C4-2B (cell line): Measurements from ENCODE around the gene NRN1L.
A peak's percentile ranks its signal among the peaks of the same experiment; 100 is the strongest.

Experiments
- H3K27ac ChIP-seq: fragments of 450-650 bp; 2 replicates; pipeline ENCODE4 v1.5.1; 2017
- ZFX ChIP-seq: fragments of 450-650 bp; IDR thresholded peaks from 2 replicates; pipeline ENCODE4 v1.6.1; 2017
- TF ChIP-seq, protein P1 (sequence below): fragments of 450-650 bp; conservative IDR thresholded peaks from 2 replicates; pipeline ENCODE4 v1.5.1; 2017; ENCODE audit warnings: mild to moderate bottlenecking

NRN1L gene

DNA sequence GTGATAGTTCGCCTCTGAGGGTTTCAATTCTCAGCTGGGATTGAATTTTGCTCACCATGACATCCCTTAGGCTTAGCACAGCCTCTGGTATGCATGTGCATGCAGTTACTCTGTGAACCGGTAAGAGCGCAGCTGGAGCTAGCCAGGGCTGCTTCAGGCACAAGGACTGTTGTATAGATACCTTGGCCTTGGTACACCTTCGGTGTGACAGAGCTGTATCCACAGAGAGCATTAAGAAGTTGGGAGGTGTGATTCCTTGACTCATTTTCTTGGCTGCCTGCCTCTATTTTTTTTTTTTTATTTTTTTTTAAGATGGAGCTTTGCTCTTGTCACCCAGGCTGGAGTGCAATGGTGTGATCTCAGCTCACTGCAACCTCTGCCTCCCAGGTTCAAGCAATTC is 40.2 kb upstream of the NRN1L start:
- TF ChIP-seq ZFX, result no peak
- TF ChIP-seq, protein P1, sequence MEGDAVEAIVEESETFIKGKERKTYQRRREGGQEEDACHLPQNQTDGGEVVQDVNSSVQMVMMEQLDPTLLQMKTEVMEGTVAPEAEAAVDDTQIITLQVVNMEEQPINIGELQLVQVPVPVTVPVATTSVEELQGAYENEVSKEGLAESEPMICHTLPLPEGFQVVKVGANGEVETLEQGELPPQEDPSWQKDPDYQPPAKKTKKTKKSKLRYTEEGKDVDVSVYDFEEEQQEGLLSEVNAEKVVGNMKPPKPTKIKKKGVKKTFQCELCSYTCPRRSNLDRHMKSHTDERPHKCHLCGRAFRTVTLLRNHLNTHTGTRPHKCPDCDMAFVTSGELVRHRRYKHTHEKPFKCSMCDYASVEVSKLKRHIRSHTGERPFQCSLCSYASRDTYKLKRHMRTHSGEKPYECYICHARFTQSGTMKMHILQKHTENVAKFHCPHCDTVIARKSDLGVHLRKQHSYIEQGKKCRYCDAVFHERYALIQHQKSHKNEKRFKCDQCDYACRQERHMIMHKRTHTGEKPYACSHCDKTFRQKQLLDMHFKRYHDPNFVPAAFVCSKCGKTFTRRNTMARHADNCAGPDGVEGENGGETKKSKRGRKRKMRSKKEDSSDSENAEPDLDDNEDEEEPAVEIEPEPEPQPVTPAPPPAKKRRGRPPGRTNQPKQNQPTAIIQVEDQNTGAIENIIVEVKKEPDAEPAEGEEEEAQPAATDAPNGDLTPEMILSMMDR, result no peak
- H3K27ac ChIP-seq, result no peak overlapping the region

DNA sequence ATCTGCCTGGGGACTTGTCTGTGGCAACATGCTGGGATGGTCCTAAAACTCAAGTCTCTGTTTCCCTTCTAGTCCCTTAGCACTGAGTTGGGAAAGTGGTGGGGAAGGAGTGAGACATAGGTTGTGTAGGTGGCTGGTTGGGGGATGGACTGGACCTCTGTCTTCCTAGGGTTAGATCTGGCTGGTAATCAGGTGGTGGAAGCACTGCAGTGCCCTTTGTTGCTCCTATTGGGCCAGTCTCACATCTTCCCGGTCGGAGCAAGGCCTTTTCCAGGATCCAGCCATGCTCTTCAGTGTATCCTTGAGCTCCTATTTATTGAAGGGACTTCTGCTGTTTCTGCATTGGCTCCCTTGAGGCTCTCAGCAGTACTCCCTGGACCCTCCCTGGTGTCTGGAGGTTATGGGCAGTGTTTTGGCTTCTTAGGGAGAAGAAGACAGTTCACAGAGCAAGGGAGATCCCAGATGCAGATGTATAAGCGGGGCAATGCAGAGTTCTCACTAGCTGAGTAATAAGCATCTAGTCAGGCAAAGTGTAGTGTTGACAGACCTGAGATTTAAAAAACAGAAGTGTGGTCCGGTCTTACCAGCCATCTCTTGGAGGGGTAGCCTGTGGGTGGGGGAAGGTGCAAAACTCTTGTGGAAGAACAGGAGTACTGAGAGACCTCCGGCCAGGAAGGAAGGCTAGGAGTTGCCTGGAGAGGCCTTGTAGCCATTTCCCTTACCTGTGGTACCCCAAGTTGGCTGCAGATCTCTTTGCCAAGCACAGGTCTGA is 39.2 kb upstream of the NRN1L start:
- no peak for TF ChIP-seq ZFX
- TF ChIP-seq, protein P1, result no peak
- H3K27ac ChIP-seq, result peak overlapping the region; percentile 95

DNA sequence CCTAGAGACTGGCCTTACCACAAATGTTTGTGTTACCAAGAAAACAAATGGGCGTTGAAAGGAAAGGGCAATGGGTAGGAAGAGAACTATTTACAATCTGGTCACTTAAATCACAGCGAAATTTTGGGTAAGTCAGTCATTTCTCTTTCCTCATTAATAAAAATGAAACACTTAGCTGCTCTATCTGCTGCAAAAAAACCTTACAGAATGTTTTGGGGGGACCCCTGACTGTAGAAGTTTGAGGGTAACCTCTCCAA is 38.7 kb upstream of the NRN1L start:
- TF ChIP-seq, protein P1, result no peak
- no peak for TF ChIP-seq ZFX
- H3K27ac ChIP-seq, result peak overlapping the region; percentile 95

DNA sequence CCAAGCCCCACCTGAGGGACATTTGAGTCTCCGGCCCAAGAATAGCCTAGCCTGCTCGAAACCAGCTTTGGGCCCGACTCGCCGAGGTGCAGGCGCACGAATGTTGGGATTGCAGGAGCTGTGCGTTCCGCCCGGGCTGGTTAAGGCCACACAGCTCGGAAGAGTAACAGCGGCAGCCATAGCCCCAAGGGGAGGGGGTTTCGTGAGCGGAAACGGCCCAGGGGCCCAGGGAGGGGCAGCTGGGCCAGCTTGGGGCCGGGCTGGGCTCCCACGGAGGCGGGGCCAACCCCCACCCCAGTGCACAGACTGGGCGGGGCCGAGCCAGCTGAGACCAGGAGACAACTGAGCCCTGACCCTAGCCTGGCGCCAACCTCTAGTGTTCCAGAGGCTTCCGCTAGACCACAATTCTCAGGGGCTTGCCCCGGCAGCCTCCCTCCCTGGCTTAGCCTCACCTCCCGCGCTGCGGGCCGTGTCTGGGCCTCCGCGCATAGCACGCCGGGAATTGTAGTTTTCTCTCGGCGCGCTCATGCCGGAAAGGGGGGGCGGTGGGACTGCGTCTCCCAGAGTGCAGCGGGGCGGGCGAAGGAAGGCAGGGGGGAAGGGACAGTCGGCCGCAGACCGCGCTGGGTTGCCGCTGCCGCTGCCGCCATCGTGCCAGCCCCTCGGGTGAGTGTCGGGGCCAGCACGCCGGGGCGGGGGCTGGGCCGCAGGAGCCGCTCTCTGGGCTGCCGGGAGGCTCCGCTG is 38.2 kb upstream of the NRN1L start, which contains the start of gene NUTF2:
NUTF2 (plus strand) TSS at position 614 of the 744 bp plus-strand sequence. CDS start 18,198 bp downstream, outside the sequence.
- H3K27ac ChIP-seq, result peak within 1 kb of the TSS; percentile 95
- TF ChIP-seq ZFX, result no peak
- TF ChIP-seq, protein P1, result no peak

- H3K27ac ChIP-seq, result peak within 1 kb of the TSS; percentile 95
- peak; percentile 64 for TF ChIP-seq ZFX
- TF ChIP-seq, protein P1, result no peak
These were observed 37.4 kb upstream of the NRN1L start, which contains the start of gene CENPT for GRCh38 chr16:67847064-67847861. Gene CENPT (minus strand): TSS chr16:67847693. CDS start chr16:67833859, 13,834 bp downstream.

- peak overlapping the region; percentile 95 for H3K27ac ChIP-seq
- no peak for TF ChIP-seq ZFX
- TF ChIP-seq, protein P1, result no peak
These were observed 36.6 kb upstream of the NRN1L start for GRCh38 chr16:67848118-67848517.
